ENCODE results near the gene PSPC1.
A peak's percentile ranks its signal among the peaks of the same experiment; 100 is the strongest.
"Not testable (repeated sequence)": the region's sequence is repeated elsewhere in the genome, so short reads cannot be mapped to it uniquely, and the experiment has no call there.

PSPC1 gene

GRCh38 chr13:19795956-19796355, 13.2 kb upstream of the PSPC1 start:
- Histone ChIP-seq H3K79me2 (ENCODE audit: control insufficient read depth, insufficient read depth, low read length, unreplicated experiment) (no peaks in the 10 kb centered on the region), H3K4me1 (ENCODE audit: control insufficient read depth, insufficient read depth, low read length, unreplicated experiment) (peaks cover 13% of the 10 kb centered on the region), H2AFZ (ENCODE audit: low read length, unreplicated experiment) (no peak overlapping the region), H3K36me3 (ENCODE audit: insufficient read depth, low read length) (no peaks in the 10 kb centered on the region), H3K27me3 (ENCODE audit: insufficient read depth, low read length) (no peaks in the 10 kb centered on the region), H3K4me3 (ENCODE audit: low read depth, low read length) (no peak overlapping the region), H3K27ac (ENCODE audit: low read depth, low read length) (no peak overlapping the region)

DNA sequence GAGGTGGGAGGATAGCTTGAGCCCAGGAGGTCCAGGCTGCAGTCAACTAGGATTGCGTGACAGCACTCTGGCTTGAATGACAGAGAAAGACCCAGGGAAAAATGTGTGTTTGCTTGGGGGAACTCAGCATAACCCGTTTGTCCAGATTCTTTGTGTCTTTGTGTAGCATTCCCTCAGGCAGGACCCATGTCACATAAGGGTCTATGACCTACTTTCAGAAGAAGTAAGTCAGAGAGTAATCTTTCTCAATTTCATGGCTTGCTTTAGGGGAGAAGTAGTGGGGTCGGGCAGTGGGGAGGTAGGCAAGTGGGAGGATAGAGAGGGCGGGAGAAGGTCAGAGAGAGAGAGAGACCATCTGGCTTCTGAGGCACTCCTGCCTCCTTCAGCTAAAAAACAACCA, 11.9 kb upstream of the PSPC1 start:
- Histone ChIP-seq H3K36me3 (ENCODE audit: insufficient read depth, low read length) (no peaks in the 10 kb centered on the region), H2AFZ (ENCODE audit: low read length, unreplicated experiment) (no peak overlapping the region), H3K4me3 (ENCODE audit: low read depth, low read length) (no peak overlapping the region), H3K4me1 (ENCODE audit: control insufficient read depth, insufficient read depth, low read length, unreplicated experiment) (peaks cover 13% of the 10 kb centered on the region), H3K27ac (ENCODE audit: low read depth, low read length) (no peak overlapping the region), H3K79me2 (ENCODE audit: control insufficient read depth, insufficient read depth, low read length, unreplicated experiment) (no peaks in the 10 kb centered on the region), H3K27me3 (ENCODE audit: insufficient read depth, low read length) (no peaks in the 10 kb centered on the region)

- Histone ChIP-seq H3K27me3 (ENCODE audit: insufficient read depth, low read length) (no peaks in the 10 kb centered on the region), H3K4me3 (ENCODE audit: low read depth, low read length) (no peak overlapping the region), H3K27ac (ENCODE audit: low read depth, low read length) (no peak overlapping the region)
Measured at GRCh38 chr13:19791953-19792537, 9.3 kb upstream of the PSPC1 start.

GRCh38 chr13:19782049-19782726, 557 bp downstream of the PSPC1 start:
- H3K36me3 ChIP-seq (ENCODE audit: insufficient read depth, low read length) = no peaks in the 10 kb centered on the region

More at GRCh38 chr13:19791953-19792537, 9.3 kb upstream of the PSPC1 start:
- Histone ChIP-seq H2AFZ (ENCODE audit: low read length, unreplicated experiment) (no peak overlapping the region), H3K36me3 (ENCODE audit: insufficient read depth, low read length) (no peaks in the 10 kb centered on the region), H3K79me2 (ENCODE audit: control insufficient read depth, insufficient read depth, low read length, unreplicated experiment) (no peaks in the 10 kb centered on the region), H3K4me1 (ENCODE audit: control insufficient read depth, insufficient read depth, low read length, unreplicated experiment) (peaks cover 13% of the 10 kb centered on the region)

DNA sequence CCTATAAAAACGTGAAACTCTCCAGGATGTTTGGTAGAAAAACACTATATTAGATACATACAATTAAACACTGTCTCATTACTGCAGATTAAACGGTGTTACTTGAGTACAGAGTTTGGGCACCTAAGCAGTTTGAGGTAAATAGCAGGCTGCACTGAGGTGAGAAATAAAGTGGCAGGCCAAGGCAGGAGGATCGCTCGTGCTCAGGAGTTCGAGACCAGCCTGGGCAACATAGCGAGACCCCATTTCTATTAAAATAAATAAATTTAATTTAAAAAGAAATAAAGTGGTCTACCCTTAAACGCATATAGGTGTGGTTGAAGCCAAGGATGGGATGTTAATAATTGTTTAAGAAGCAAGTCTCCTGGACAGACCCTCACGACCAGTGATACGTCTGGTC, 1.2 kb downstream of the PSPC1 start:
- peak overlapping the region; percentile 71; the same call in 1 of the 2 replicates for H3K27ac ChIP-seq (ENCODE audit: low read depth, low read length)
- H3K79me2 ChIP-seq (ENCODE audit: control insufficient read depth, insufficient read depth, low read length, unreplicated experiment) = peaks cover 34% of the 10 kb centered on the region
- H3K4me3 ChIP-seq (ENCODE audit: low read depth, low read length) = peak overlapping the region; percentile 95
- no peak overlapping the region for H2AFZ ChIP-seq (ENCODE audit: low read length, unreplicated experiment)
- H3K27me3 ChIP-seq (ENCODE audit: insufficient read depth, low read length) = no peaks in the 10 kb centered on the region
- no peaks in the 10 kb centered on the region for H3K36me3 ChIP-seq (ENCODE audit: insufficient read depth, low read length)
- H3K4me1 ChIP-seq (ENCODE audit: control insufficient read depth, insufficient read depth, low read length, unreplicated experiment) = no peaks in the 10 kb centered on the region

More at GRCh38 chr13:19782049-19782726, 557 bp downstream of the PSPC1 start:
- no peaks in the 10 kb centered on the region for H3K4me1 ChIP-seq (ENCODE audit: control insufficient read depth, insufficient read depth, low read length, unreplicated experiment)
- peak overlapping the region; percentile 95 for H3K4me3 ChIP-seq (ENCODE audit: low read depth, low read length)
- H3K27ac ChIP-seq (ENCODE audit: low read depth, low read length) = peak overlapping the region; percentile 71
- H3K79me2 ChIP-seq (ENCODE audit: control insufficient read depth, insufficient read depth, low read length, unreplicated experiment) = peaks cover 28% of the 10 kb centered on the region
- no peaks in the 10 kb centered on the region for H3K27me3 ChIP-seq (ENCODE audit: insufficient read depth, low read length)
- H2AFZ ChIP-seq (ENCODE audit: low read length, unreplicated experiment) = peak overlapping the region; percentile 78

- not testable (repeated sequence) for H3K27me3 ChIP-seq (ENCODE audit: insufficient read depth, low read length); H3K4me1 ChIP-seq (ENCODE audit: control insufficient read depth, insufficient read depth, low read length, unreplicated experiment); H2AFZ ChIP-seq (ENCODE audit: low read length, unreplicated experiment); H3K36me3 ChIP-seq (ENCODE audit: insufficient read depth, low read length); H3K27ac ChIP-seq (ENCODE audit: low read depth, low read length)
- Histone ChIP-seq H3K4me3 (ENCODE audit: low read depth, low read length) (peak overlapping the region; percentile 95), H3K79me2 (ENCODE audit: control insufficient read depth, insufficient read depth, low read length, unreplicated experiment) (peaks cover 40% of the 10 kb centered on the region)
Measured at GRCh38 chr13:19780753-19781418, 1.9 kb downstream of the PSPC1 start.

- no peaks in the 10 kb centered on the region; the same call in 1 of the 2 replicates for H3K36me3 ChIP-seq (ENCODE audit: insufficient read depth, low read length)
- H3K27ac ChIP-seq (ENCODE audit: low read depth, low read length) = no peak overlapping the region
- no peak overlapping the region for H3K4me3 ChIP-seq (ENCODE audit: low read depth, low read length)
- no peaks in the 10 kb centered on the region for H3K27me3 ChIP-seq (ENCODE audit: insufficient read depth, low read length)
- peaks cover 90% of the 10 kb centered on the region for H3K79me2 ChIP-seq (ENCODE audit: control insufficient read depth, insufficient read depth, low read length, unreplicated experiment)
- H2AFZ ChIP-seq (ENCODE audit: low read length, unreplicated experiment) = no peak overlapping the region
- H3K4me1 ChIP-seq (ENCODE audit: control insufficient read depth, insufficient read depth, low read length, unreplicated experiment) = peaks cover 5% of the 10 kb centered on the region
Measured at GRCh38 chr13:19772306-19772705, 10.4 kb downstream of the PSPC1 start.

DNA sequence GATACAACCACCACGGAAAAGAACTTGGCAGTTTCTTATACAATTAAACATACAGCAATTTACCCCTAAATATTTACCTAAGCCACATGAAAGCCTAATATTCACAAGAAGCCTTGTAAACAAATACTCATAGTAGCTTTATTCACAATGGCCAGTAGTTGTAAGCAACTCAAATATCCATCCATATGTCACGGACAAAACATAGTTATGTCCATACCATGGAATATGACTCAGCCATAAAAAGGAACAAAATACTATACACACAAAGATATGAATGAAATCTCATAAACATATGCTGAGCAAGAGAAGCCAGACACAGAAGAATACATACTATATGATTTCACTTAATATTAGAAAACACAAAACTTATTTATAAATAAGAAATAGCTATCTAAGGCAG, 12.9 kb downstream of the PSPC1 start:
- no peak overlapping the region for H2AFZ ChIP-seq (ENCODE audit: low read length, unreplicated experiment)
- peaks cover 2% of the 10 kb centered on the region; the same call in 1 of the 2 replicates for H3K36me3 ChIP-seq (ENCODE audit: insufficient read depth, low read length)
- H3K79me2 ChIP-seq (ENCODE audit: control insufficient read depth, insufficient read depth, low read length, unreplicated experiment) = peaks cover 91% of the 10 kb centered on the region
- H3K4me3 ChIP-seq (ENCODE audit: low read depth, low read length) = no peak overlapping the region
- H3K27me3 ChIP-seq (ENCODE audit: insufficient read depth, low read length) = no peaks in the 10 kb centered on the region
- H3K27ac ChIP-seq (ENCODE audit: low read depth, low read length) = no peak overlapping the region
- H3K4me1 ChIP-seq (ENCODE audit: control insufficient read depth, insufficient read depth, low read length, unreplicated experiment) = no peaks in the 10 kb centered on the region

DNA sequence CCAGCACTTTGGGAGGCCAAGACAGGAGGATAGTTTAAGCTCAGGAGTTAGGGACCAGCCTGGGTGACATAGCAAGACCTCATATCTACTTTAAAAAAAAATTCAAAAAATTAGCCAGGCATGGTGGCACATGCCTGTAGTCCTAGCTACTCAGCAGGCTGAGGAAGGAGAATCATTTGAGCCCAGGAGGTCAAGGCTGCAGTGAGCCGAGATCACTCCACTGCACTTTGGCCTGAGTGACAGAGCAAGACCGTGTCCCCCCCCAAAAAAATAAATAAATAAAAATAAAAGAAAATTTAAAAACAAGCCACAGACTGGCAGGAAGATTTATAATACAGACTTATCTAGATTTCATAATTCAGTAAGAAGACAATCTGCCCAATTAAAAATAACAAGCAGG, 14.8 kb downstream of the PSPC1 start:
- Histone ChIP-seq H3K79me2 (ENCODE audit: control insufficient read depth, insufficient read depth, low read length, unreplicated experiment) (peaks cover 92% of the 10 kb centered on the region), H3K27ac (ENCODE audit: low read depth, low read length) (no peak overlapping the region), H3K36me3 (ENCODE audit: insufficient read depth, low read length) (peaks cover 9% of the 10 kb centered on the region), H2AFZ (ENCODE audit: low read length, unreplicated experiment) (no peak overlapping the region), H3K4me3 (ENCODE audit: low read depth, low read length) (no peak overlapping the region), H3K4me1 (ENCODE audit: control insufficient read depth, insufficient read depth, low read length, unreplicated experiment) (no peaks in the 10 kb centered on the region), H3K27me3 (ENCODE audit: insufficient read depth, low read length) (no peaks in the 10 kb centered on the region)

DNA sequence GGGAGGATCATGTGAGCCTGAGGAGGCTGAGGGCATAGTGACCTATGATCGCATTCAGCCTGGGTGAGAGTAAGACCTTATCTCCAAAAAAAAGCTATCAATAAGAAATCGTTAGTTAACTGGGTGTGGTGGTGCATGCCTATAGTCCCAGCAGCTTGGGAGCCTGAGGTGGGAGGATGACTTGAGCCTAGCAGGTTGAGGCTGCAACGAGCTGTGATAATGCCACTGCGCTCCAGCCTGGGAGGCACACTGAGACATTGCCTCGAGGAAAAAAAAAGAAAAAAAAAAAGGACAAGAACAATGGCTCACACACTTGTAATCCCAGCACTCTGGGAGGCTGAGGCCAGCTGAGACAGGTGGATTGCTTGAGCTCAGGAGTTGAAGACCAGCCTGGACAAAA, 16.2 kb downstream of the PSPC1 start:
- peaks cover 9% of the 10 kb centered on the region for H3K36me3 ChIP-seq (ENCODE audit: insufficient read depth, low read length)
- H2AFZ ChIP-seq (ENCODE audit: low read length, unreplicated experiment) = no peak overlapping the region
- H3K79me2 ChIP-seq (ENCODE audit: control insufficient read depth, insufficient read depth, low read length, unreplicated experiment) = peaks cover 92% of the 10 kb centered on the region
- H3K4me3 ChIP-seq (ENCODE audit: low read depth, low read length) = no peak overlapping the region
- no peaks in the 10 kb centered on the region for H3K4me1 ChIP-seq (ENCODE audit: control insufficient read depth, insufficient read depth, low read length, unreplicated experiment)
- no peak overlapping the region for H3K27ac ChIP-seq (ENCODE audit: low read depth, low read length)
- no peaks in the 10 kb centered on the region for H3K27me3 ChIP-seq (ENCODE audit: insufficient read depth, low read length)

Measured in ACC112 (cell line).